Hepatocyte (in vitro differentiated cells): ENCODE results near the gene GALNT17.

ENCODE experiments used
- CTCF ChIP-seq: fragments of 200-600 bp; sonication (generic); IDR thresholded peaks from 2 replicates; pipeline ENCODE4 v1.5.1; 2016; ENCODE audit warnings: antibody characterized with exemption, mild to moderate bottlenecking; ENCODE audit not compliant: poor library complexity
- EZH2 ChIP-seq: fragments of 200-600 bp; sonication (generic); IDR thresholded peaks from 2 replicates; pipeline ENCODE4 v1.6.1; 2016; ENCODE audit warnings: antibody characterized with exemption, mild to moderate bottlenecking, borderline replicate concordance
- EZH2phosphoT487 ChIP-seq: fragments of 200-600 bp; sonication (generic); IDR thresholded peaks from one replicate; pipeline ENCODE4 v1.6.1; 2018; ENCODE audit warnings: antibody characterized with exemption, mild to moderate bottlenecking, low read depth, moderate library complexity; ENCODE audit not compliant: unreplicated experiment, severe bottlenecking

- TF ChIP-seq CTCF, result no peak
- no peak for TF ChIP-seq EZH2
- TF ChIP-seq EZH2phosphoT487, result no peak
These were observed 119.8 kb downstream of the GALNT17 start for GRCh38 chr7:71251706-71252105.
